Epithelial cell of proximal tubule (primary cell): ENCODE data around the gene GABRA6. TPM values are rescaled to one million over a fixed set of nuclear protein-coding genes. Genes with fewer than 3 reads are reported as not detected.

Experiments
- DNase-seq: peaks from one replicate; pipeline ENCODE4 v3.0.0-alpha.2; 2011; ENCODE audit warnings: low read depth
- H3K4me3 ChIP-seq: 2 replicates; pipeline ENCODE4 v1.5.1; 2011; ENCODE audit warnings: low read depth, mild to moderate bottlenecking, low read length
- total RNA-seq: library from RNA; depleted of rRNA; stranded (reverse); fragments of >200 nt; gene quantifications from 2 replicates; pipeline ENCODE4 v1.2.3, GENCODE V29; 2015
- TF ChIP-seq, protein P1 (sequence below): conservative IDR thresholded peaks from 2 replicates; pipeline ENCODE4 v1.5.1; 2012; ENCODE audit warnings: low read depth, mild to moderate bottlenecking, low read length

The GABRA6 gene
- total RNA-seq, 1 donor from 2014 or later = not detected

DNA sequence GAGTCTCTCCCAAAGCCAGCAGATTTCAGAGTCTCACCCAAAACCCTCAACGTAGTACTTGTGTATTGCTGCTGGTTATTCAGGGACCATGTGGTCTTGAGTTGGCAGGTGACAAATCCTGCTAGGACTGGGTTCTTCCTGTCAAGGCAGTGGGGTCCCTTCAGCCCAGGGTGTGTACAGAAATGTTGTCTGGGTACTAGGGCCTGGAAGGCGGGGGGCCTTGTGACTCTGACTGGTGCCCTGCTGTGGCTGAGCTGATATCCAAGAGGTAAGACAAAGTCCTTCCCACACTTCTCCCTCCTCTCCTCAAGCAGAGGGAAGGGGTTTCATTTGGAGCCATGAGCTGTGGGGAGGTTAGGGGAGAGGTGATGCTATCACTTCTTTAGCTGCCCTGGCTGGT is 58.8 kb downstream of the GABRA6 start:
- H3K4me3 ChIP-seq = no peak overlapping the region
- no peak for DNase-seq
- TF ChIP-seq, protein P1, sequence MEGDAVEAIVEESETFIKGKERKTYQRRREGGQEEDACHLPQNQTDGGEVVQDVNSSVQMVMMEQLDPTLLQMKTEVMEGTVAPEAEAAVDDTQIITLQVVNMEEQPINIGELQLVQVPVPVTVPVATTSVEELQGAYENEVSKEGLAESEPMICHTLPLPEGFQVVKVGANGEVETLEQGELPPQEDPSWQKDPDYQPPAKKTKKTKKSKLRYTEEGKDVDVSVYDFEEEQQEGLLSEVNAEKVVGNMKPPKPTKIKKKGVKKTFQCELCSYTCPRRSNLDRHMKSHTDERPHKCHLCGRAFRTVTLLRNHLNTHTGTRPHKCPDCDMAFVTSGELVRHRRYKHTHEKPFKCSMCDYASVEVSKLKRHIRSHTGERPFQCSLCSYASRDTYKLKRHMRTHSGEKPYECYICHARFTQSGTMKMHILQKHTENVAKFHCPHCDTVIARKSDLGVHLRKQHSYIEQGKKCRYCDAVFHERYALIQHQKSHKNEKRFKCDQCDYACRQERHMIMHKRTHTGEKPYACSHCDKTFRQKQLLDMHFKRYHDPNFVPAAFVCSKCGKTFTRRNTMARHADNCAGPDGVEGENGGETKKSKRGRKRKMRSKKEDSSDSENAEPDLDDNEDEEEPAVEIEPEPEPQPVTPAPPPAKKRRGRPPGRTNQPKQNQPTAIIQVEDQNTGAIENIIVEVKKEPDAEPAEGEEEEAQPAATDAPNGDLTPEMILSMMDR = no peak

DNA sequence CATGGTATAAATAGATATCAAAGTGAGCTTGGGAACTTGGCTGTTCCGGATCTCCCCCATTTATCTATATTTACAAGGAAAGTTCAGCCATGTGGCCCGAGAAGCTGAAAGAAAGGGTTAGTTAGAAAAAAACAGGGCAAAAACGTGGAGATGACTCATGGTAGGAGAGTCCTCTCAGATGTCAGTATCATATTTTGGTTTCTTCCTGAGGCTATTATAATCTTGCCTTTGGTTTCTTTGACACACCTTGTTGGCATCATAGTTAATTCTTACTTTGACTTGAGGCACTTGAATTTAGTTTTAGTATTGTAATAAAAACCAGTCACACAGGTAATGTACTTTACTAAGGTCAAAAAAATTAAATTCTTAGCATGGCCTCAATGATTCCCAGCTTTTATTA is 59.9 kb downstream of the GABRA6 start:
- no peak for DNase-seq
- no peak overlapping the region for H3K4me3 ChIP-seq
- TF ChIP-seq, protein P1 = no peak

DNA sequence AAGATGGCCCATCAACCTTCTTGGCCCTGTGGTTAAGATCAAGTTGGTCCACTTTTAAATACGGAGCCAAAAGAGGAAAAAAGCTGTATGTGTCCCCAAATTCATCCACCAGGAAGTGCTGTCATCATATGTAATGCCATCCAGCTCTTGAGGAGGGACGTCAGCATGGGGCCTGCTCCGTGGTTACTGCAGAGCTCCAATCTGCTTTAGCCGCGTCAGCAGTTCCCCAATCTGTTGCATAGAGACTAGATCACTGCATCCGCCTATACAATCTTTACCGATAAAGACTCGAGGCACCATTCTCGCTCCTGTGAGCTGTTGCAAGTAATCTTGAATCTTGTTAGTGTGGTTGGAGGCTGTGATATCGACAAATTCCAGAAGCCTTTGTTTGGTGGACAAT is 65.7 kb downstream of the GABRA6 start:
- DNase-seq = no peak
- TF ChIP-seq, protein P1 = no peak
- H3K4me3 ChIP-seq = no peak overlapping the region

Other genes starting within 250 kb of the GABRA6 start
- not detected in 2 replicates for gene GABRB2, start 139.0 kb upstream of the GABRA6 start, total RNA-seq
- gene GABRA1, start 162.4 kb downstream of the GABRA6 start, total RNA-seq = not detected in 2 replicates